MCF 10A (cell line): ENCODE results near the gene EDC3. TPM values are rescaled to one million over a fixed set of nuclear protein-coding genes. Genes with fewer than 3 reads are reported as not detected.

Experiments
- BruUV-seq: library from RNA; stranded (reverse); fragments of 400-500 nt; replicated peaks from 2 replicates; lab custom pipeline; 2021; lab: Mats Ljungman, UMichigan
- CTCF ChIA-PET: fragments of 300-600 bp; sonication (Branson Sonifier 250); formaldehyde crosslinking; extraction: SDS; loops from one replicate; lab custom pipeline; 2021; ENCODE audit warnings: antibody characterized with exemption, inconsistent platforms; lab: Yijun Ruan, JAX
- POLR2A ChIA-PET: fragments of 300-600, 350-650 bp; sonication (Branson Sonifier 250); formaldehyde crosslinking; extraction: SDS; loops from one replicate; lab custom pipeline; 2020; ENCODE audit warnings: antibody characterized with exemption, inconsistent platforms; lab: Yijun Ruan, JAX
- DNase-seq: peaks from one replicate; pipeline ENCODE4 v3.0.0-alpha.2; 2018; ENCODE audit not compliant: unreplicated experiment
- H3K27ac Mint-ChIP-seq: one replicate; pipeline ENCODE4 v1.8.0; 2022; ENCODE audit warnings: mild to moderate bottlenecking, low read depth, mixed read lengths; ENCODE audit not compliant: unreplicated experiment
- H3K27me3 Mint-ChIP-seq: one replicate; pipeline ENCODE4 v1.8.0; 2022; ENCODE audit warnings: mixed read lengths; ENCODE audit not compliant: insufficient read depth, unreplicated experiment
- H3K36me3 Mint-ChIP-seq: one replicate; pipeline ENCODE4 v1.8.0; 2022; ENCODE audit warnings: mild to moderate bottlenecking, moderate library complexity, mixed read lengths; ENCODE audit not compliant: insufficient read depth, unreplicated experiment
- H3K4me1 Mint-ChIP-seq: one replicate; pipeline ENCODE4 v1.8.0; 2022; ENCODE audit warnings: mixed read lengths; ENCODE audit not compliant: insufficient read depth, unreplicated experiment
- H3K4me3 Mint-ChIP-seq: one replicate; pipeline ENCODE4 v1.8.0; 2022; ENCODE audit warnings: mild to moderate bottlenecking, moderate library complexity, mixed read lengths; ENCODE audit not compliant: unreplicated experiment
- H3K9me3 Mint-ChIP-seq: one replicate; pipeline ENCODE4 v1.8.0; 2022; ENCODE audit warnings: mixed read lengths; ENCODE audit not compliant: unreplicated experiment
- CTCF ChIP-seq: fragments of 200-600 bp; IDR thresholded peaks from one replicate; pipeline ENCODE4 v1.8.0; 2022; ENCODE audit warnings: antibody characterized with exemption, mild to moderate bottlenecking; ENCODE audit not compliant: unreplicated experiment
- intact Hi-C: fragments of 100-400 bp; cut with micrococcal nuclease; formaldehyde crosslinking; loops from 2 replicates; pipeline ENCODE4 v1.14.1; 2022
- total RNA-seq: library from RNA; stranded (reverse); gene quantifications from 2 replicates; pipeline ENCODE4 v1.2.3, GENCODE V29; 2022

EDC3 gene
- total RNA-seq, 1 experiment from 2014 or later, result 42.8 TPM

DNA sequence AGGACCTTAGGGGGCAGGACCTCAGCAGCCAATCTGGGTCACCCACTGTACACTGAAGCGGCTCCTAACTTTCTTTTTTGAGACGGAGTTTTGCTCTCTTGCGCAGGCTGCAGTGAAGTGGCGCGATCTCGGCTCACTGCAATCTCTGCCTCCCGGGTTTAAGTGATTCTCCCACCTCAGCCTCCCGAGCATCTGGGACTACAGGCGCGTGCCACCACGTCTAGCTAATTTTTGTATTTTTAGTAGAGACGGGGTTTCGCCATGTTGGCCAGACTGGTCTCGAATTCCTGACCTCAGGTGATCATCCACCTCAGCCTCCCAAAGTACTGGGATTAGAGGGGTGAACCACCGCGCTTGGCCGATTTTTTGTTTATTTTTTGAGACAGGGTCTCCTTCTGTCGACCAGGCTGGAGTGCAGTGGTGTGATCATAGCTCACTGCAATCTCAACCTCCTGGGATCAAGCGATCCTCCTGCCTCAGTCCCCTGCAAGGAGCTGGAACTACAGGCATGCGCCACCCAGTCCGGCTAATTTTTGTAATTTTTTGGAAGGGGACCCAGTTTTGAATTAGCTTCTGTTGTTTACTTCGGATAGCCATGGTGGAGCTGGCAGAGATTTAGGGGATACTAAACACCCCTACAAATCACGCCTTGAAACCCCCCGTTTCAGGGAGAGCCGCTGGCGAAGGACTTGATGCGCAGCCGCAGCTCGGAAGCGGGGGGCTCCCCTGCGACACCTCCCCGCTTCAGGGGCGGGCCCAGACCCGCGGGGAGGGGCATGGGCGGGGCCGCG, 81.7 kb downstream of the EDC3 start:
- BruUV-seq, result no TSS peak
- POLR2A ChIA-PET, result interaction anchor here (1.0 to 5.7 kb wide), 7 partner anchors 12 to 230 kb away, joined by 3 to 71 read pairs (median 29); partner anchors contain the start of genes ARID3B and UBL7
- Mint-ChIP-seq H3K4me3 (peak overlapping the region; percentile 84), H3K9me3 (no peaks in the 10 kb centered on the region), H3K36me3 (peaks cover 8% of the 10 kb centered on the region), H3K27me3 (peaks cover 12% of the 10 kb centered on the region), H3K27ac (peak overlapping the region; percentile 95), H3K4me1 (peaks cover 25% of the 10 kb centered on the region)
- DNase-seq, result no peak
- CTCF ChIA-PET, result interaction anchor here (0.6 to 1.5 kb wide), 3 partner anchors 25 to 175 kb away, joined by 3 to 5 read pairs (median 3); no protein-coding TSS in a partner anchor
- intact Hi-C loops, result loop anchor here (2.0 to 10.0 kb wide), 2 partner anchors 73 to 149 kb away; partner anchors contain the start of genes ARID3B and UBL7
- no peak for TF ChIP-seq CTCF

- peaks cover 6% of the 10 kb centered on the region for H3K36me3 Mint-ChIP-seq
- ChIA-PET POLR2A (interaction anchor here (0.7 to 5.7 kb wide), 6 partner anchors 12 to 371 kb away, joined by 3 to 71 read pairs (median 22); partner anchors contain the start of genes ARID3B and UBL7), CTCF (interaction anchor here (0.5 to 1.5 kb wide), 6 partner anchors 9 to 229 kb away, joined by 3 to 8 read pairs (median 4); no protein-coding TSS in a partner anchor)
- intact Hi-C loops, result loop anchor here (10.0 kb wide), 1 partner anchor 149 kb away; the partner anchor contains the start of gene UBL7
- no peaks in the 10 kb centered on the region for H3K9me3 Mint-ChIP-seq
- H3K27me3 Mint-ChIP-seq, result peaks cover 16% of the 10 kb centered on the region
- peak overlapping the region; percentile 28 for H3K4me3 Mint-ChIP-seq
- no peak for DNase-seq
- no peak for TF ChIP-seq CTCF
- no TSS peak for BruUV-seq
- H3K4me1 Mint-ChIP-seq, result peaks cover 20% of the 10 kb centered on the region
- H3K27ac Mint-ChIP-seq, result peak overlapping the region; percentile 68
Measured at GRCh38 chr15:74613089-74613952, 82.5 kb downstream of the EDC3 start.

GRCh38 chr15:74612677-74613076, 83.1 kb downstream of the EDC3 start:
- no TSS peak for BruUV-seq
- peaks cover 16% of the 10 kb centered on the region for H3K27me3 Mint-ChIP-seq

More at GRCh38 chr15:74612677-74613076, 83.1 kb downstream of the EDC3 start:
- no peaks in the 10 kb centered on the region for H3K9me3 Mint-ChIP-seq
- no peak for DNase-seq
- CTCF ChIA-PET, result interaction anchor here (0.5 to 1.5 kb wide), 4 partner anchors 9 to 228 kb away, joined by 3 to 8 read pairs (median 5); no protein-coding TSS in a partner anchor
- H3K36me3 Mint-ChIP-seq, result peaks cover 6% of the 10 kb centered on the region
- peaks cover 14% of the 10 kb centered on the region for H3K4me1 Mint-ChIP-seq
- H3K4me3 Mint-ChIP-seq, result peak overlapping the region; percentile 28
- intact Hi-C loops, result loop anchor here (10.0 kb wide), 1 partner anchor 148 kb away; the partner anchor contains the start of gene UBL7
- TF ChIP-seq CTCF, result no peak
- peak overlapping the region; percentile 68 for H3K27ac Mint-ChIP-seq
- POLR2A ChIA-PET, result interaction anchor here (0.7 to 5.6 kb wide), 4 partner anchors 14 to 371 kb away, joined by 4 to 39 read pairs (median 22); partner anchors contain the start of gene UBL7
